IMR-90 (cell line): ENCODE results near the gene FLT3LG. TPM values are rescaled to one million over a fixed set of nuclear protein-coding genes. Genes with fewer than 3 reads are reported as not detected.

Source experiments
- ATAC-seq: fragments of 200-7000 bp; cut with Tn5 transposase; 2 replicates; pipeline ENCODE4 v1.9.1; 2020; ENCODE audit warnings: low read depth, mild to moderate bottlenecking, moderate library complexity
- BruUV-seq: library from RNA; stranded (reverse); fragments of 400-500 nt; replicated peaks from 2 replicates; lab custom pipeline; 2021; lab: Mats Ljungman, UMichigan
- CTCF ChIA-PET: fragments of 300-600 bp; formaldehyde crosslinking; extraction: SDS; loops from one replicate; lab custom pipeline; 2021; ENCODE audit warnings: antibody characterized with exemption; lab: Yijun Ruan, JAX
- POLR2A ChIA-PET: fragments of 300-600 bp; sonication (Branson Sonifier 250); formaldehyde crosslinking; loops from one replicate; lab custom pipeline; 2022; ENCODE audit warnings: antibody characterized with exemption; ENCODE audit not compliant: unreplicated experiment; lab: Charles Lee
- DNase-seq: peaks from one replicate; pipeline ENCODE4 v3.0.0; 2013
- H2AFZ ChIP-seq: replicated peaks from 2 replicates; pipeline ENCODE3; 2013; ENCODE audit warnings: low read length, mild to moderate bottlenecking; ENCODE audit not compliant: poor library complexity
- H2AK5ac ChIP-seq: 2 replicates; pipeline ENCODE4 v1.6.1; 2013; ENCODE audit warnings: low read depth, low read length, inconsistent platforms
- H2AK9ac ChIP-seq: replicated peaks from 2 replicates; pipeline ENCODE3; 2013; ENCODE audit warnings: mild to moderate bottlenecking, low read depth, low read length, moderate library complexity; ENCODE audit not compliant: poor library complexity
- H2BK120ac ChIP-seq: 2 replicates; pipeline ENCODE4 v1.6.1; 2013; ENCODE audit warnings: low read depth, low read length, inconsistent platforms
- H2BK15ac ChIP-seq: 3 replicates; pipeline ENCODE4 v1.6.1; 2013; ENCODE audit warnings: low read depth, low read length, inconsistent platforms
- H2BK20ac ChIP-seq: 2 replicates; pipeline ENCODE4 v1.6.1; 2013; ENCODE audit warnings: low read depth, mild to moderate bottlenecking, inconsistent platforms, low read length, moderate library complexity
- H2BK5ac ChIP-seq: 2 replicates; pipeline ENCODE4 v1.6.1; 2013; ENCODE audit warnings: mild to moderate bottlenecking, low read depth, low read length, inconsistent platforms; ENCODE audit not compliant: poor library complexity, severe bottlenecking
- H3K14ac ChIP-seq: replicated peaks from 2 replicates; pipeline ENCODE4 v1.6.1; 2013; ENCODE audit warnings: low read depth, low read length, inconsistent platforms
- H3K18ac ChIP-seq: 2 replicates; pipeline ENCODE4 v1.6.1; 2013; ENCODE audit warnings: low read depth, low read length, control low read depth
- H3K23ac ChIP-seq: 2 replicates; pipeline ENCODE4 v1.6.1; 2013; ENCODE audit warnings: low read depth, low read length, inconsistent platforms
- H3K27ac ChIP-seq: 2 replicates; pipeline ENCODE4 v1.5.1; 2013; ENCODE audit warnings: mild to moderate bottlenecking, control low read depth, low read length; ENCODE audit not compliant: insufficient read depth
- H3K27me3 ChIP-seq: 2 replicates; pipeline ENCODE4 v1.6.1; 2013; ENCODE audit warnings: low read length; ENCODE audit not compliant: control insufficient read depth, insufficient read depth
- H3K36me3 ChIP-seq: 2 replicates; pipeline ENCODE4 v1.6.1; 2013; ENCODE audit warnings: low read length, mixed read lengths; ENCODE audit not compliant: control insufficient read depth, insufficient read depth
- H3K4ac ChIP-seq: 2 replicates; pipeline ENCODE4 v1.6.1; 2013; ENCODE audit warnings: low read depth, low read length, inconsistent platforms
- H3K4me1 ChIP-seq: 2 replicates; pipeline ENCODE4 v1.6.1; 2013; ENCODE audit warnings: low read length, mixed read lengths; ENCODE audit not compliant: control insufficient read depth, insufficient read depth
- H3K4me2 ChIP-seq: 2 replicates; pipeline ENCODE4 v1.6.1; 2013; ENCODE audit warnings: low read depth, mild to moderate bottlenecking, control low read depth, low read length, moderate library complexity
- H3K4me3 ChIP-seq: 2 replicates; pipeline ENCODE4 v1.5.1; 2013; ENCODE audit warnings: low read depth, mild to moderate bottlenecking, control low read depth, low read length, moderate library complexity; ENCODE audit not compliant: insufficient read depth
- H3K56ac ChIP-seq: 2 replicates; pipeline ENCODE4 v1.6.1; 2013; ENCODE audit warnings: low read length, inconsistent platforms; ENCODE audit not compliant: insufficient read depth; ENCODE audit errors: extremely low read depth
- H3K79me1 ChIP-seq, 2 experiments: 2 replicates each; pipeline ENCODE4 v1.6.1; 2013; ENCODE audit warnings: low read length in 2 of 2, inconsistent platforms in 1 of 2, low read depth in 1 of 2
- H3K9ac ChIP-seq: 2 replicates; pipeline ENCODE4 v1.6.1; 2013; ENCODE audit warnings: low read depth, low read length, control low read depth
- H3K9me1 ChIP-seq: 2 replicates; pipeline ENCODE4 v1.6.1; 2013; ENCODE audit warnings: low read length, inconsistent platforms; ENCODE audit not compliant: insufficient read depth
- H3K9me3 ChIP-seq: 2 replicates; pipeline ENCODE4 v1.6.1; 2013; ENCODE audit warnings: low read length; ENCODE audit not compliant: control insufficient read depth, insufficient read depth
- H4K20me1 ChIP-seq: 2 replicates; pipeline ENCODE4 v1.6.1; 2013; ENCODE audit warnings: low read length, inconsistent platforms; ENCODE audit not compliant: insufficient read depth
- H4K5ac ChIP-seq: 2 replicates; pipeline ENCODE4 v1.6.1; 2013; ENCODE audit warnings: mild to moderate bottlenecking, low read depth, low read length, control low read depth
- H4K8ac ChIP-seq, 2 experiments: 2 replicates each; pipeline ENCODE4 v1.6.1; 2013; ENCODE audit warnings: low read depth in 2 of 2, low read length in 2 of 2, control low read depth in 1 of 2, inconsistent platforms in 1 of 2
- H4K91ac ChIP-seq: 2 replicates; pipeline ENCODE4 v1.6.1; 2013; ENCODE audit warnings: low read depth, low read length, inconsistent platforms; ENCODE audit not compliant: insufficient read depth
- CHD1 ChIP-seq: IDR thresholded peaks from 2 replicates; pipeline ENCODE4 v1.6.1; 2012; ENCODE audit warnings: low read depth, low read length, improper control_type of control experiment
- FOS ChIP-seq: fragments of 150-350 bp; IDR thresholded peaks from 2 replicates; pipeline ENCODE4 v1.6.1; 2016; ENCODE audit warnings: low read depth, low read length
- RAD21 ChIP-seq: IDR thresholded peaks from 2 replicates; pipeline ENCODE4 v1.6.1; 2012; ENCODE audit warnings: low read length, improper control_type of control experiment
- RCOR1 ChIP-seq: IDR thresholded peaks from 2 replicates; pipeline ENCODE4 v1.6.1; 2012; ENCODE audit warnings: mild to moderate bottlenecking, low read length, improper control_type of control experiment; ENCODE audit not compliant: insufficient replicate concordance
- SMC3 ChIP-seq: fragments of 150-350 bp; IDR thresholded peaks from 2 replicates; pipeline ENCODE4 v1.6.1; 2016; ENCODE audit warnings: low read depth, mild to moderate bottlenecking, antibody characterized with exemption, low read length, moderate library complexity
- WGBS, 2 experiments: methylation state at CpG; one replicate each; pipeline versions ENCODE4 v1.1.5 to v1.1.7; 2013; ENCODE audit warnings: missing lambda C conversion rate in 2 of 2; ENCODE audit not compliant: insufficient read length in 1 of 2; ENCODE audit errors: extremely low coverage in 2 of 2; 5-methylcytosine and 5-hydroxymethylcytosine counted together
- dilution Hi-C: fragments of 300-500 bp; cut with HindIII; formaldehyde crosslinking; loops from one replicate; pipeline ENCODE4 v1.14.3; 2018; ENCODE audit warnings: low sequenced_read_pairs; ENCODE audit not compliant: unreplicated experiment
- in situ Hi-C: fragments of 300-500 bp; cut with MboI; formaldehyde crosslinking; loops from 3 replicates; pipeline ENCODE4 v1.14.3; 2019; ENCODE audit warnings: low sequenced_read_pairs, inconsistent platforms, mixed read lengths
- intact Hi-C: fragments of 100-400 bp; cut with micrococcal nuclease; formaldehyde crosslinking; loops from 2 replicates; pipeline ENCODE4 v1.10.0; 2022
- polyA plus RNA-seq, 3 experiments: library from polyadenylated mRNA; depleted of rRNA; stranded (reverse); fragments of >200 nt; gene quantifications; 2 replicates each; pipeline ENCODE4 v1.2.3, GENCODE V29; 2012; ENCODE audit warnings: low replicate concordance in 1 of 3
- total RNA-seq: library from RNA; depleted of rRNA; stranded (reverse); fragments of >200 nt; gene quantifications from 2 replicates; pipeline ENCODE4 v1.2.3, GENCODE V29; 2012
- TF ChIP-seq, protein P1 (sequence below): conservative IDR thresholded peaks from 2 replicates; pipeline ENCODE4 v1.5.1; 2012; ENCODE audit warnings: mild to moderate bottlenecking, low read depth, low read length, improper control_type of control experiment

The FLT3LG gene
- total and polyA plus RNA-seq, 2 of the 4 experiments (the other 2 are of a cell fraction) = 0.90 to 8.3 TPM

DNA sequence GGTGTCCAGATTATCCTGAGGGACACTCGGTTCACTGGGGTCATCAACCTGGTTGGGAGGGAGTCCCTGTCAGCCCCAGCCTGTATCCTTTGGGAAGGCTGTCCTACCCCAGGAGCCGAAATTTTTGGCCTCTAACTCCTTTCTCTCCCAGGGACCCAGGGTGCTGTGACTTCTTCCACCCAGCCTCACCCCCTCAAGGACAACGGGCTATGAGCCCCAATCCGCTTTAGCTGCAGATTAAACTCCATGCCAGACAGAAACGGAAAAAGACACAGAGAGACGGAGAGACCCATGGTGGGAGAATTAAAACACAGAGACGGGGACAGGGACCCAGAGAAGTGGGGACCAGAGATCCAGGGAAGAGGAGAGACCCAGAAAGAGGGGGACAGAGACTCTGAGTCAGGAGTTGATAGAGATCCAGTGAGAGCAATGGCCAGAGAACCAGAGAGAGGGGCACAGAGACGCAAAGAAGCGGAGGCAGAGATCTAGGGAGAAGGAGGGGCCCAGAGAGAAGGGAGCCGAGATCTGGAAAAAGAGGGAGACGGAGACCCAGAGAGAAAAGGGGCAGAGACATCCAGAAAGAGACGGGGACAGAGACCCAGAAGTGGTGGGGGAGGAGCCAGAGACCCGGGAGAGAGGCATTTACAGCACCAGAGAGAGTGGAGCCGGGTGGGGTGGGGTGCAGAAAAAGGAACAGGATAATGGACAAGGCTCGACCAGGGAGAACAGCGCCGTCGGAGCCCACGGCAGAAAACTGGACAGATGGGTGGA lies 33.4 kb upstream of the FLT3LG start:
- Histone ChIP-seq H4K91ac (no peak overlapping the region), H3K18ac (no peak overlapping the region), H2BK20ac (no peak overlapping the region), H2BK15ac (no peak overlapping the region), H3K9ac (no peak overlapping the region), H3K36me3 (no peaks in the 10 kb centered on the region), H4K8ac (no peak overlapping the region), H3K9me1 (peaks cover 3% of the 10 kb centered on the region; the same call in 1 of the 2 replicates), H3K27me3 (peaks cover 66% of the 10 kb centered on the region), H3K27ac (no peak overlapping the region), H3K56ac (no peak overlapping the region), H2AK9ac (peak overlapping the region; percentile 45), H2AK5ac (no peak overlapping the region), H2BK120ac (no peak overlapping the region), H3K79me1 (no peaks in the 10 kb centered on the region), H3K14ac (no peak overlapping the region), H2AFZ (peak overlapping the region; percentile 34), H3K4me1 (no peaks in the 10 kb centered on the region), H3K4me2 (no peak overlapping the region; the same call in 1 of the 2 replicates), H3K4ac (no peak overlapping the region), H2BK5ac (no peak overlapping the region), H3K4me3 (no peak overlapping the region), H4K20me1 (peaks cover 3% of the 10 kb centered on the region; the same call in 1 of the 2 replicates), H3K9me3 (no peaks in the 10 kb centered on the region; the same call in 1 of the 2 replicates), H4K5ac (no peak overlapping the region), H3K23ac (no peak overlapping the region)
- POLR2A ChIA-PET = no interaction called here
- no TSS peak for BruUV-seq
- DNase-seq (no peak), ATAC-seq (no peak)
- intact Hi-C loops (no loop called here), in situ Hi-C loops (loop anchor here (10.0 kb wide), 1 partner anchor 46 kb away; no protein-coding TSS in a partner anchor), dilution Hi-C loops (no loop called here)
- TF ChIP-seq FOS (no peak), SMC3 (no peak), RAD21 (no peak), CHD1 (no peak), RCOR1 (no peak)
- TF ChIP-seq, protein P1, sequence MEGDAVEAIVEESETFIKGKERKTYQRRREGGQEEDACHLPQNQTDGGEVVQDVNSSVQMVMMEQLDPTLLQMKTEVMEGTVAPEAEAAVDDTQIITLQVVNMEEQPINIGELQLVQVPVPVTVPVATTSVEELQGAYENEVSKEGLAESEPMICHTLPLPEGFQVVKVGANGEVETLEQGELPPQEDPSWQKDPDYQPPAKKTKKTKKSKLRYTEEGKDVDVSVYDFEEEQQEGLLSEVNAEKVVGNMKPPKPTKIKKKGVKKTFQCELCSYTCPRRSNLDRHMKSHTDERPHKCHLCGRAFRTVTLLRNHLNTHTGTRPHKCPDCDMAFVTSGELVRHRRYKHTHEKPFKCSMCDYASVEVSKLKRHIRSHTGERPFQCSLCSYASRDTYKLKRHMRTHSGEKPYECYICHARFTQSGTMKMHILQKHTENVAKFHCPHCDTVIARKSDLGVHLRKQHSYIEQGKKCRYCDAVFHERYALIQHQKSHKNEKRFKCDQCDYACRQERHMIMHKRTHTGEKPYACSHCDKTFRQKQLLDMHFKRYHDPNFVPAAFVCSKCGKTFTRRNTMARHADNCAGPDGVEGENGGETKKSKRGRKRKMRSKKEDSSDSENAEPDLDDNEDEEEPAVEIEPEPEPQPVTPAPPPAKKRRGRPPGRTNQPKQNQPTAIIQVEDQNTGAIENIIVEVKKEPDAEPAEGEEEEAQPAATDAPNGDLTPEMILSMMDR = no peak
- WGBS, 2 experiments = 25% methylated on average over 13 of the region's 19 CpGs; no CpG with 5 or more reads in 1 of the 2 experiments
- CTCF ChIA-PET = no interaction called here
